GM19372 (cell line): ENCODE data around the gene WASHC3.
"Not testable (repeated sequence)": the region's sequence is repeated elsewhere in the genome, so short reads cannot be mapped to it uniquely, and the experiment has no call there.

Source experiments
- ATAC-seq: cut with Tn5 transposase; IDR thresholded peaks from one replicate; pipeline ENCODE4 v1.9.1; 2021; ENCODE audit warnings: mild to moderate bottlenecking, low read depth, moderate library complexity; ENCODE audit not compliant: unreplicated experiment

The WASHC3 gene

GRCh38 chr12:102051431-102051965, 10.3 kb downstream of the WASHC3 start:
- no peak for ATAC-seq

- ATAC-seq, result no peak
Measured at GRCh38 chr12:102050660-102051430, 10.9 kb downstream of the WASHC3 start.

- ATAC-seq, result peak; percentile 94
Measured at GRCh38 chr12:102043928-102044327, 17.9 kb downstream of the WASHC3 start.

- no peak for ATAC-seq
Measured at GRCh38 chr12:102033991-102034745, 27.6 kb downstream of the WASHC3 start.

GRCh38 chr12:102031852-102032251, 29.9 kb downstream of the WASHC3 start:
- no peak for ATAC-seq

- ATAC-seq, result no peak
Measured at GRCh38 chr12:102029141-102029540, 32.6 kb downstream of the WASHC3 start.

- ATAC-seq, result no peak
Measured at GRCh38 chr12:102026728-102027127, 35.1 kb downstream of the WASHC3 start.

- no peak for ATAC-seq
Measured at GRCh38 chr12:102024765-102025164, 37.0 kb downstream of the WASHC3 start.

GRCh38 chr12:102023343-102023930, 38.4 kb downstream of the WASHC3 start:
- no peak for ATAC-seq

- ATAC-seq, result no peak
Measured at GRCh38 chr12:102022286-102022685, 39.5 kb downstream of the WASHC3 start.

- ATAC-seq, result no peak
Measured at GRCh38 chr12:102021540-102022246, 40.1 kb downstream of the WASHC3 start.

GRCh38 chr12:102018607-102019006, 43.2 kb downstream of the WASHC3 start:
- not testable (repeated sequence) for ATAC-seq

- ATAC-seq, result no peak
Measured at GRCh38 chr12:102016472-102016871, 45.3 kb downstream of the WASHC3 start.

GRCh38 chr12:102010265-102010994, 51.4 kb downstream of the WASHC3 start:
- peak; percentile 85 for ATAC-seq

GRCh38 chr12:102009796-102010195, 52.0 kb downstream of the WASHC3 start:
- peak; percentile 16 for ATAC-seq

- ATAC-seq, result no peak
Measured at GRCh38 chr12:102008615-102009126, 53.1 kb downstream of the WASHC3 start.

- ATAC-seq, result no peak
Measured at GRCh38 chr12:102005256-102005655, 56.5 kb downstream of the WASHC3 start.

- ATAC-seq, result no peak
Measured at GRCh38 chr12:101997102-101997501, 64.7 kb downstream of the WASHC3 start.

- ATAC-seq, result no peak
Measured at GRCh38 chr12:101995684-101996083, 66.1 kb downstream of the WASHC3 start.

GRCh38 chr12:101992091-101992490, 69.7 kb downstream of the WASHC3 start:
- ATAC-seq, result no peak
